PC-9 (cell line): ENCODE data around the gene NTM.

ENCODE experiments used
- EZH2 ChIP-seq: fragments of 200-600 bp; sonication (generic); IDR thresholded peaks from 2 replicates; pipeline ENCODE4 v1.8.0; 2017; ENCODE audit warnings: antibody characterized with exemption, low read depth
- TF ChIP-seq, protein P1 (sequence below): fragments of 200-600 bp; sonication (generic); conservative IDR thresholded peaks from 2 replicates; pipeline ENCODE4 v1.6.1; 2017; ENCODE audit warnings: mixed run types, antibody characterized with exemption, mild to moderate bottlenecking, moderate library complexity

DNA sequence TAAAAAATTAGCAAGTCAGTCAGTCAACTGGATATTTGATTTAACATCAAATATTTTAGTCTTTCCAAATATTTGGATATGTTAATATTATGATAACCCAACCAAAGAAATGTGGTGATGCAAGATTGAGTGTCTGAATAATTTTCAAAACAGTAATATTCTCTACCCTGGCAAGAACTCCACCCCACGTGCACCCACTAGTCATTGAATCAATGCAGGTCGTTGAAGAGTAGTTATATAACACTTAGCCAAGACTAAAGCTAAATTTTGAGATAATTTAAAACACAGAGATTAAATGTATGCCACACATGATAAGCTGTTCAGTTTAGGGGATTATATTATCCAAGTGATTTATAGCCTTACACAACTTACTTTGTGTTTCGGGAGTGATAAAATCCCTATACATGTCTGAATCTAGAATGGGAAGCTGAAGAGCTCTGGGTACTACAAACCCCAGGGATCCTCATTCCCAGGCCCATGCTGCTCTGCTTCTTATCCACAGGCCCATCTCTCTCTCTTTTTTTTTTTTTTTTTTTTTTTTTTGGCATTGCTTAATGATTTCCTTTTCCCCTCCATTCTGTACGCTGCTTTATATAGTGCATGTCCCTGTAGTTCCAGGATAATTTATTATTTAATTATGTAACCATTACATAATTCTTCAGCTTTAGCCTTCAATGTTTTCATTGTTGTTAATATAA is 392.9 kb downstream of the NTM start:
- TF ChIP-seq, protein P1, sequence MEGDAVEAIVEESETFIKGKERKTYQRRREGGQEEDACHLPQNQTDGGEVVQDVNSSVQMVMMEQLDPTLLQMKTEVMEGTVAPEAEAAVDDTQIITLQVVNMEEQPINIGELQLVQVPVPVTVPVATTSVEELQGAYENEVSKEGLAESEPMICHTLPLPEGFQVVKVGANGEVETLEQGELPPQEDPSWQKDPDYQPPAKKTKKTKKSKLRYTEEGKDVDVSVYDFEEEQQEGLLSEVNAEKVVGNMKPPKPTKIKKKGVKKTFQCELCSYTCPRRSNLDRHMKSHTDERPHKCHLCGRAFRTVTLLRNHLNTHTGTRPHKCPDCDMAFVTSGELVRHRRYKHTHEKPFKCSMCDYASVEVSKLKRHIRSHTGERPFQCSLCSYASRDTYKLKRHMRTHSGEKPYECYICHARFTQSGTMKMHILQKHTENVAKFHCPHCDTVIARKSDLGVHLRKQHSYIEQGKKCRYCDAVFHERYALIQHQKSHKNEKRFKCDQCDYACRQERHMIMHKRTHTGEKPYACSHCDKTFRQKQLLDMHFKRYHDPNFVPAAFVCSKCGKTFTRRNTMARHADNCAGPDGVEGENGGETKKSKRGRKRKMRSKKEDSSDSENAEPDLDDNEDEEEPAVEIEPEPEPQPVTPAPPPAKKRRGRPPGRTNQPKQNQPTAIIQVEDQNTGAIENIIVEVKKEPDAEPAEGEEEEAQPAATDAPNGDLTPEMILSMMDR: no peak
- TF ChIP-seq EZH2: no peak
